Epithelial cell of esophagus (primary cell): Measurements from ENCODE around the gene SSNA1.

ENCODE experiments used
- DNase-seq: peaks from one replicate; pipeline ENCODE4 v3.0.0; 2010; ENCODE audit warnings: low read depth
- H3K4me3 ChIP-seq: 2 replicates; pipeline ENCODE4 v1.5.1; 2011; ENCODE audit warnings: mild to moderate bottlenecking, low read length, control low read depth
- TF ChIP-seq, protein P1 (sequence below): IDR thresholded peaks from 2 replicates; pipeline ENCODE4 v1.5.1; 2011; ENCODE audit warnings: low read depth, mild to moderate bottlenecking, low read length, control low read depth, inconsistent platforms; ENCODE audit not compliant: insufficient read depth; ENCODE audit errors: missing control alignments

Gene SSNA1

DNA sequence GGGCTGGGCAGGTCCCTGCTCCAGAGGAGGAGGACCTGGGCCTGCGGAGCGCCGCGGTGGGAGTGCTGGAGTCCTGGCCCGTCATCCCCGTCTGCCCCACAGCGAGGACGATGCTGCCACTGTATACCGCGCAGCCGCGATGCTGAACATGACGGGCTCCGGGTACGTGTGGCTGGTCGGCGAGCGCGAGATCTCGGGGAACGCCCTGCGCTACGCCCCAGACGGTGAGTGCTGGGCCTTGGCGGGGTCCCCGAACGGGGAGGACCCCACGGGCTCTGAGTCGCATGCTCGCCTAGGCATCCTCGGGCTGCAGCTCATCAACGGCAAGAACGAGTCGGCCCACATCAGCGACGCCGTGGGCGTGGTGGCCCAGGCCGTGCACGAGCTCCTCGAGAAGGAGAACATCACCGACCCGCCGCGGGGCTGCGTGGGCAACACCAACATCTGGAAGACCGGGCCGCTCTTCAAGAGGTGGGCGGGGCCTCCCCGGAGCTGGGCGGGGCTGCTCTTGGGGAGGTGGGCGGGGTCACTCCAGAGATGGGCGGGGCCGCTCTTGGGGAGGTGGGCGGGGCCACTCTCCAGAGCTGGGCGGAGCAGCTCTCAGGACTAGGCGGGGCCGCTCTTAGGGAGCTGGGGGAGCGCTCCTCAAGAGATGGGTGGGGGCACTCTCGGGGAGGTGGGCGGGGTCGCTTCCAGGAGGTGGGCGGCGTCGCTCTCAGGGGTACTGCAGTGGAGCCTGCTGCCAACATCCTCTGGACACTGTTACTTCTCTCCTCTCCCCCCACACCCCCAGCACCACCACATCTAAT lies 31.7 kb upstream of the SSNA1 start:
- peak; percentile 63 for DNase-seq
- TF ChIP-seq, protein P1, sequence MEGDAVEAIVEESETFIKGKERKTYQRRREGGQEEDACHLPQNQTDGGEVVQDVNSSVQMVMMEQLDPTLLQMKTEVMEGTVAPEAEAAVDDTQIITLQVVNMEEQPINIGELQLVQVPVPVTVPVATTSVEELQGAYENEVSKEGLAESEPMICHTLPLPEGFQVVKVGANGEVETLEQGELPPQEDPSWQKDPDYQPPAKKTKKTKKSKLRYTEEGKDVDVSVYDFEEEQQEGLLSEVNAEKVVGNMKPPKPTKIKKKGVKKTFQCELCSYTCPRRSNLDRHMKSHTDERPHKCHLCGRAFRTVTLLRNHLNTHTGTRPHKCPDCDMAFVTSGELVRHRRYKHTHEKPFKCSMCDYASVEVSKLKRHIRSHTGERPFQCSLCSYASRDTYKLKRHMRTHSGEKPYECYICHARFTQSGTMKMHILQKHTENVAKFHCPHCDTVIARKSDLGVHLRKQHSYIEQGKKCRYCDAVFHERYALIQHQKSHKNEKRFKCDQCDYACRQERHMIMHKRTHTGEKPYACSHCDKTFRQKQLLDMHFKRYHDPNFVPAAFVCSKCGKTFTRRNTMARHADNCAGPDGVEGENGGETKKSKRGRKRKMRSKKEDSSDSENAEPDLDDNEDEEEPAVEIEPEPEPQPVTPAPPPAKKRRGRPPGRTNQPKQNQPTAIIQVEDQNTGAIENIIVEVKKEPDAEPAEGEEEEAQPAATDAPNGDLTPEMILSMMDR: no peak
- H3K4me3 ChIP-seq: peak overlapping the region; percentile 15

DNA sequence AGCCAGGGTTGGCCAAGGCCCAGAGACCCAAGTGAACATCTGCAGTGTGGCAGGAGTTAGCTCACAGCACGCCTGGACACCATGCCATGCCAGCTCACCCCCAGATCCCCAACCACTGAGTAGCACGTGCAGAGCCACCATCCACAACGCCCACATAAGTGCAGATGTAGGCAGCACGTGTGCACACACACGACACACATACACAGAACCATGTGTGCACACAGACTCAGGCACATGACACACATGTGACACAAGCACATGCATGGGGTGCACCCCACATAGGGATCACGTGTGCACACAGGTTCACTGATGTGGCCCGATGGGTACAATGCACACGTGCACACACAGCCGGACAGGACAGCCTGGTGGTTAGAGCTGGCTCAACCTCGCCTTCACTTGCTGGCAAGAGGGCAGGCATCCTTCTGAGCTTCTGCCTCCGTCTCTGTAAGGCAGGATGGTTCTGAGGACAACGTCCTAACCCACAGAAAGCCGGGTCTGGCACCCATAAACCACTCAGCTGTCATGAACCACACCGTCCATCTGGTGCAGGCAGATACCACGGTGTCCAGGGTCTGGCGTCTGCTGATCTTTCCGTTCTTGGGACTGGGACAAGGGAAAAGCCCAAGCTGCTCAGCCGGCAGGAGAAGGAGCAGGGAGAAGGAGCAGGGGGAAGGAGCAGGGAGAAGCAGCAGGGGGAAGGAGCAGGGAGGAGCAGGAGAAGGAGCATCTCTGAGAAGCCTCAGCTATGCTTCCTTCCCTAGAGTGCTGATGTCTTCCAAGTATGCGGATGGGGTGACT lies 30.7 kb upstream of the SSNA1 start:
- no peak for DNase-seq
- TF ChIP-seq, protein P1: no peak
- H3K4me3 ChIP-seq: no peak overlapping the region

- DNase-seq: no peak
- no peak overlapping the region for H3K4me3 ChIP-seq
- TF ChIP-seq, protein P1: no peak
Measured at GRCh38 chr9:137158625-137159024, 29.9 kb upstream of the SSNA1 start.

DNA sequence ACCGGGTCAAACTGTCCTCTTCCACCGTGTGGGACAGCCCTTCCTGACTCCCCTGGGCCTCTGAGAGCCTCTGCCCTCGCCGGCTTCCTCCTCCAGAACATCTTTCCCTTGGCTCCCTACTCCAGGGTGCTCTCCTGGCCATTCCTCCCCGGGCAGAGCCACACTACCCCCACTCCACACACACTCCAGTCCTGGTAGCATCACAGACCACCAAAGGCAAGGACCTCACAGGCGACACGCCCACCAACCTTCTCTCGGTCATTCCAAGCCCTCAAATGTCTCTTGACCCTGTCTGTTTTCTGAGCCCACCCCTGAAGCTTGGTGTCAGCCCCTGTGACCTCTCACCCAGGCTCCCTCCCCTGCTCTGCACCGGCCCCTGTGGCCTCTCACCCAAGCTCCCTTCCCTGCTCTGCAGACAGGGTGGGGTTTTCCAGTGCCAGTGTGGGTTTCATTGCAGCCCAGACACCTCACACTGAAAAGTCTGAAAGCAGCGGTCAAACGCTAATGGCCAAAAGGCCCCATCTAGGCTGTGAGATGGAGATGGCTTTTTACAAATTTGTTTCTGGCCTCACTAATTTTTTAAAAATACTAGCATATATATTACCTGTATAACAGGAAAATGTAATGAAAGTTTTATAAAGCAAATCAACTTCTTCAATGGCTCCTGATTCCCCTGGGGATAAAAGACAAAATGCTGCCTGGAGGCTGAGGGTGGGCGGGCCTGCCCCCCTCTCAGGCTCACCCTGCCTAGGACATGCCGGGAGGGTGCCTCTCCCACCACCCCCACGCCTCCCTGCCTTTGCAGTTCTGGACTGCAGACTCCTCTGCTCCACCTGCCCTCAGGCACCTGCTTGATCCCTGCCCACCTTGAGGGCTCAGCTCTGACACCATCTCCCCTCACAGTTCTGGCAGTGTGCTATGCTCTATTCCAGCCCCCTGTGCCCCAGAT lies 29.1 kb upstream of the SSNA1 start:
- no peak overlapping the region for H3K4me3 ChIP-seq
- DNase-seq: no peak
- TF ChIP-seq, protein P1: no peak

DNA sequence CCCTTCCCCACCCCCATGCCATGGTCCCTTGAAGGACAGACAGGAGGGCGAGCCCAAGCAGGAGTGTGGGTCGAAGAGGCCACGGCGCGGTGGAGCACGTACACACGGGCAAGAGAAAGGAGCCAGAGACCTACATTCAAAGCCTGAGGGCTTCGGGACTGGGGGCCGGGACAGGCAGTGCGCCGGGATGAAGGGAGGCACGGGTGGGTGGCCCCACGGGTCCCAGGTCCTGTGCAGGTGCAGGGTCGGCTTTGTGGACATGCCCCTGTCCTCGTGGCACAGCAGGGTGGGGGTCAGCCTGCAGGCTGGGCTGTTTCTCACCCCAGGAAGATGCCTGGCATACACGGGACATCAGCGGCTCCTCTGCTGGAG lies 28.4 kb upstream of the SSNA1 start:
- DNase-seq: no peak
- TF ChIP-seq, protein P1: no peak
- no peak overlapping the region for H3K4me3 ChIP-seq

GRCh38 chr9:137160716-137161557 lies 27.5 kb upstream of the SSNA1 start:
- H3K4me3 ChIP-seq: no peak overlapping the region
- TF ChIP-seq, protein P1: no peak
- no peak for DNase-seq
